ENCODE results near the gene GSK3B. TPM values are rescaled to one million over a fixed set of nuclear protein-coding genes. Genes with fewer than 3 reads are reported as not detected.

The GSK3B gene
- total RNA-seq, 1 donor from 2014 or later = 43.7 TPM

DNA sequence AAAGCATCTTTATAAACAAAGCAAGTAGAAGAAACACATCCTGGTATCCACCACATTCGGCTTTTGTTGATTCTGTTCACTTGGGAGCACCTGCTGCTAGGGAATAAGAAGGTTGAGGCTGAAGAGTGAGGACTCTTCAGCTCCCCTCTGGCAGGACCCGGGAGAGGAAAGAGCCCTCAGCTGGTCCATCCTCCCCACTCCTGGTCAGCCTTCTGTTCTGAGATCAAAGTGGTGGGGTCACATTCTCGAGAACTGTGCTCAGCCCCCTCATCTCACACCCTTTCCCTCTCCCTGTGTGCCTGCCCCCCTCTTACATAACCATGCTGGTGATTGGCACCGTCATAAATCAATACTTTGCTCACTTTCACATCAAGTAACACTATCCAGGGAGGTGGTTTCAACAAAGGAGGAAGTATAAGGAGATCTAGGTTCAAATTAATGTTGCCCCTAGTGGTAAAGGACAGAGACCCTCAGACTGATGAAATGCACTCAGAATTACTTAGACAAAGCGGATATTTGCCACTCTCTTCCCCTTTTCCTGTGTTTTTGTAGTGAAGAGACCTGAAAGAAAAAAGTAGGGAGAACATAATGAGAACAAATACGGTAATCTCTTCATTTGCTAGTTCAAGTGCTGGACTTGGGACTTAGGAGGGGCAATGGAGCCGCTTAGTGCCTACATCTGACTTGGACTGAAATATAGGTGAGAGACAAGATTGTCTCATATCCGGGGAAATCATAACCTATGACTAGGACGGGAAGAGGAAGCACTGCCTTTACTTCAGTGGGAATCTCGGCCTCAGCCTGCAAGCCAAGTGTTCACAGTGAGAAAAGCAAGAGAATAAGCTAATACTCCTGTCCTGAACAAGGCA is 312.7 kb downstream of the GSK3B start, which contains the start of gene NR1I2:
Gene NR1I2 (plus strand): TSS at position 772 of the 869 bp plus-strand sequence.
- DNase-seq (ENCODE audit: low read depth, low spot score) = no peak

DNA sequence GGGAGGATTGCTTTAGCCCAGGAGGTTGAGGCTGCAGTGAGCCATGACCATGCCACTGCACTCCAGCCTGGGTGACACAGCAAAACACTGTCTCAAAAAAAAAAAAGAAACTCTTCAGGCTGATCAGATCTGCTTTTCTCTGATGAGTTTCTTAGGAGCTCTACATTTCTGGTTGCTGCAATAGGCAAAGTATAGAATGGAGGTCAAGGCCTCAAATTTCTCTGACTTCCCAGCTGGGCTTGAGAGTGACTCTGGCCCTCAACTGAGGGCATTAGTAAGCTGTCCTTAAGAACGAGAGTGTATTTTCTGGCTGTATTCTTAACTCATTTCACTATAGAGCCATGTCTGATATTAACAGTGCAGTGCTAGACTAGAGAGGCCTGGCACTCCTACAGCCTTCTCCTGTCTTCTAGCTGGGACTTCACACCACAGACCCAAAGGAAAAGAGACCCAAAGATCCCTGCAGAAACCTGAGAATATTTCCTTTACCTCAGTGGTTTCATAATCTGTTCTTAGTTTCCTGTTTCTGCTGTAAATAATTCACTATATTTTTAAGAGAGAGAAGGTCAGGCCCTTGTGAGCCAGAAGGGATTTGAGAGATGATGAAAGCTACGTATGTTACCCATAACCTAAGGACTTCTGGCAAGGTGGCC is 314.4 kb downstream of the GSK3B start:
- no peak for DNase-seq (ENCODE audit: low read depth, low spot score)

DNA sequence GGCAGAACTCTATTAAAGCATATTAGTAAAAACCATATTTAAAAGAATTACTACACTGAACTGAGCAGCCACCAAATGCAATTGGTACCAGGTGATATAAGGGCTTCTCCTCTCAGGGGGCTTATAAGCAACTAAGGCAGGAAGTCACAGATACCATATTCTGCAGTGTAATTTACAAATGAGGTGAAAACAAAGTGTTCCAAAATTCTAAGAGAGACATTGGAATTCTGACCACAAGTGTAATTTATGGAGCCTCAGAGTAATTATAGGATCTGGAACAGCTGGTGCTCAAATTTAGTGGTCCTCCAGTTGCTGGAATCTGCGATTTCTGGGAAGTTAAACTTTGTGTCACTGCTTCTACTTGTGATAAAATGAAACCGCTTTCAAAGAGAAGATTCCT is 315.4 kb downstream of the GSK3B start:
- no peak for DNase-seq (ENCODE audit: low read depth, low spot score)

DNA sequence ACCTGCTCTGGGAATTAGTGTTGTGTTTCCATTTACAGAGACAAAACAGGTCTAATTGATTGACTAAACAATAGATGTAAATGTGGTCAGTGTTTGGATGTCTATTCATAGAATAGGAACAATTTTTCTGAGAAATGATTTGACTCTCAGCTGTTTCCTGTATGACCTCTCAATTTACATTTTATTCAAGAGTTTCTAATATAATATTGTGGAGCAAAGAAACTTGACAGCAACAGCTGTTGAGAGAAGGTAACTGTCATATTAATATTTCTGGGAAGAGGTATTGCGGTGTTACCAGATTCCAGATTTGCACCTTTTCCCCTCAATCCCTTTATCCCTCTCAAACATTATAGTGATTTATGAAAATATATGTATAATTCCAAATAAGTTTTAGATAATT is 316.1 kb downstream of the GSK3B start:
- no peak for DNase-seq (ENCODE audit: low read depth, low spot score)

DNA sequence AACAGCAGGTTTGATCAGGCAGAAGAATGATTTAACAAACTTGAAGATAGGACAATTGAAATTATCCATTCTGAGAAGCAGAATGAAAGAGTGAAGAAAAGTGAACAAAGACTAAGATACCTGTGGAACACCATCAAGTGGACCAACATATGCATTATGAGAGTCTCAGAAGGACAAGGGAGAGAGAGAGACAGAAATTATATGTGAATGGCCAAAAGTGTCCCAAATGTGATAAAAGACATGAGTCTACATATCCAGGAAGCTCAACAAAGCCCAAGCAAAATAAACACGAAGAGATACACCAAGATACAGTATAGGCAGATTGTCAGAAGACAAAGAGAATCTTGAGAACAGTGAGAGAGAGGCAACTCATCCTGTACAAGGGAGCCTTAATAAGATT is 317.9 kb downstream of the GSK3B start:
- no peak for DNase-seq (ENCODE audit: low read depth, low spot score)

DNA sequence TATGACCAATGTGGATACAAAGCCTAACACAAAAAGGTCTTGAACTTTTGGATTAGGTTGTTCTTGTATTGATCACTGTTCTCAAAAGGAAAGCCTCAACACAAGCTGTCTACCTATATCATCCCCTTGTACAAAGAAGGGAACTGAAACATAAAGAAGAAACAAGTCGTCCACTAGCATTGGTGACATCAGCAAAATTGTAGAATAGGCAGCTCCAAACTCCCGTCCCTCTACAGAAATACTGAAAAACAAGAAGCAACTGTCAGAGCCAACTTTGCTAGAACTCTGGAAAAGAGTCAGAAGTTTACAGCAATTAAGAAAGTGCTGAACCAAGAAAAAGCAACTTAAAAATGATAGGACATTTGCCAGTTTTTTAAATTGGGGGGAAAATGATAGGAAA is 319.8 kb downstream of the GSK3B start:
- DNase-seq (ENCODE audit: low read depth, low spot score) = no peak

Other genes with a start within 250 kb of the GSK3B start
- 0.13 and 0.18 TPM in 2 replicates for gene GPR156, start 190.8 kb upstream of the GSK3B start, total RNA-seq